Measurements from ENCODE around the gene DENND4C.
"Not testable (repeated sequence)": the region's sequence is repeated elsewhere in the genome, so short reads cannot be mapped to it uniquely, and the experiment has no call there.

The DENND4C gene

GRCh38 chr9:19372567-19372966 is 142.1 kb downstream of the DENND4C start:
- DNase-seq (ENCODE audit: low spot score) = no peak

- no peak for DNase-seq (ENCODE audit: low spot score)
These were observed 143.0 kb downstream of the DENND4C start for GRCh38 chr9:19373527-19373926.

- DNase-seq (ENCODE audit: low spot score) = no peak
These were observed 145.0 kb downstream of the DENND4C start for GRCh38 chr9:19375538-19375937.

- DNase-seq (ENCODE audit: low spot score) = no peak
These were observed 146.4 kb downstream of the DENND4C start for GRCh38 chr9:19376931-19377330.

GRCh38 chr9:19378164-19378563 is 147.7 kb downstream of the DENND4C start:
- no peak for DNase-seq (ENCODE audit: low spot score)

- no peak for DNase-seq (ENCODE audit: low spot score)
These were observed 148.2 kb downstream of the DENND4C start for GRCh38 chr9:19378647-19379046.

GRCh38 chr9:19379283-19379682 is 148.8 kb downstream of the DENND4C start:
- DNase-seq (ENCODE audit: low spot score) = peak; percentile 10

- DNase-seq (ENCODE audit: low spot score) = no peak
These were observed 149.2 kb downstream of the DENND4C start for GRCh38 chr9:19379697-19380046.

GRCh38 chr9:19380826-19381075 is 150.3 kb downstream of the DENND4C start:
- DNase-seq (ENCODE audit: low spot score) = no peak

- DNase-seq (ENCODE audit: low spot score) = no peak
These were observed 151.2 kb downstream of the DENND4C start for GRCh38 chr9:19381656-19382055.

- not testable (repeated sequence) for DNase-seq (ENCODE audit: low spot score)
These were observed 154.7 kb downstream of the DENND4C start for GRCh38 chr9:19385212-19385611.

GRCh38 chr9:19385786-19386501 is 155.5 kb downstream of the DENND4C start:
- no peak for DNase-seq (ENCODE audit: low spot score)

- DNase-seq (ENCODE audit: low spot score) = no peak
These were observed 156.1 kb downstream of the DENND4C start for GRCh38 chr9:19386502-19387044.

GRCh38 chr9:19387317-19387716 is 156.8 kb downstream of the DENND4C start:
- DNase-seq (ENCODE audit: low spot score) = no peak

- DNase-seq (ENCODE audit: low spot score) = not testable (repeated sequence)
These were observed 159.0 kb downstream of the DENND4C start for GRCh38 chr9:19389539-19389938.

- DNase-seq (ENCODE audit: low spot score) = no peak
These were observed 167.4 kb downstream of the DENND4C start for GRCh38 chr9:19397845-19398244.

- DNase-seq (ENCODE audit: low spot score) = not testable (repeated sequence)
These were observed 172.7 kb downstream of the DENND4C start for GRCh38 chr9:19403231-19403630.

- no peak for DNase-seq (ENCODE audit: low spot score)
These were observed 174.0 kb downstream of the DENND4C start for GRCh38 chr9:19404283-19405075.

GRCh38 chr9:19405771-19406170 is 175.3 kb downstream of the DENND4C start:
- DNase-seq (ENCODE audit: low spot score) = no peak

- no peak for DNase-seq (ENCODE audit: low spot score)
These were observed 177.8 kb downstream of the DENND4C start for GRCh38 chr9:19408316-19408692.

GRCh38 chr9:19408693-19409400 is 178.4 kb downstream of the DENND4C start, which contains the start of gene ACER2:
TSS of gene ACER2 (plus strand) at chr9:19409009. CDS start at chr9:19409085, 76 bp downstream.
- peak; percentile 89 for DNase-seq (ENCODE audit: low spot score)

- DNase-seq (ENCODE audit: low spot score) = peak; percentile 12
These were observed 179.1 kb downstream of the DENND4C start for GRCh38 chr9:19409401-19410194.

Measured in globus pallidus (tissue), 1 donor.